ENCODE results near the gene UBE2S.

DNA sequence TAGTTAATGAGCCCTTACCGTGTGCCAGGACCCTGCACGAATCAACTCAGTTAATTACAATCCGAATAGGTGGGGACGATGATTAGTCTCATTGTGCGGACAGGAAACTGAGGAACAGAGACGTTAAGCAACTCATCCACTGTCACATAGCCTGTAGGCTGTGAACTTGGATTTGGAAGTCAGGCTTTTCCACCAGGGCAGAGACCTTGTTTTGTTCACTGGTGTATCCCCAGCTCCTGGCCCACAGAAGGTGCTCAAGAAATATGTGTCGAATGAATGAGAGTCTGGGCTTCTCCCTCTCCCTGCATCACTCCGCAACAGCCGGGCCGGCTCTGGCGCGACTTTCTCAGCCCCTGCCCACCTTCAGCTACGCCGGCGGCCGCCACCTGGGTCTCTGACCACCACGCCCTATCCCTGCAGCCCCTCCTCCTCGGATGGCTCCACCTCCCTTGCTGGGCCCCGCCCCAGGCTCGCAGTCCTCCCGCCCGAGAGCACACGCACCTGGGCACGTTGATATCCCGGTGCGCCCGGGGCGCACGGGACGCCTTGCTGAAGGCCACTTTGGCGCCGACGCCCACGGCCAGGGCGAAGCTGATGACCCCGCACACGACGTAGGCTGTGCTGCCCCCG is 34.2 kb upstream of the UBE2S start:
- TF ChIP-seq, protein P1, sequence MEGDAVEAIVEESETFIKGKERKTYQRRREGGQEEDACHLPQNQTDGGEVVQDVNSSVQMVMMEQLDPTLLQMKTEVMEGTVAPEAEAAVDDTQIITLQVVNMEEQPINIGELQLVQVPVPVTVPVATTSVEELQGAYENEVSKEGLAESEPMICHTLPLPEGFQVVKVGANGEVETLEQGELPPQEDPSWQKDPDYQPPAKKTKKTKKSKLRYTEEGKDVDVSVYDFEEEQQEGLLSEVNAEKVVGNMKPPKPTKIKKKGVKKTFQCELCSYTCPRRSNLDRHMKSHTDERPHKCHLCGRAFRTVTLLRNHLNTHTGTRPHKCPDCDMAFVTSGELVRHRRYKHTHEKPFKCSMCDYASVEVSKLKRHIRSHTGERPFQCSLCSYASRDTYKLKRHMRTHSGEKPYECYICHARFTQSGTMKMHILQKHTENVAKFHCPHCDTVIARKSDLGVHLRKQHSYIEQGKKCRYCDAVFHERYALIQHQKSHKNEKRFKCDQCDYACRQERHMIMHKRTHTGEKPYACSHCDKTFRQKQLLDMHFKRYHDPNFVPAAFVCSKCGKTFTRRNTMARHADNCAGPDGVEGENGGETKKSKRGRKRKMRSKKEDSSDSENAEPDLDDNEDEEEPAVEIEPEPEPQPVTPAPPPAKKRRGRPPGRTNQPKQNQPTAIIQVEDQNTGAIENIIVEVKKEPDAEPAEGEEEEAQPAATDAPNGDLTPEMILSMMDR (IDR thresholded peaks at IDR 0.05): no peak
- no peak for TF ChIP-seq POLR2A (IDR thresholded peaks at IDR 0.05)
